ENCODE data around the gene TRIM6. TPM values are rescaled to one million over a fixed set of nuclear protein-coding genes. Genes with fewer than 3 reads are reported as not detected.

TRIM6 gene
- total and polyA plus RNA-seq, 7 donors = 0.26 to 0.78 (median 0.40) TPM; not detected in 1

- H3K36me3 ChIP-seq (ENCODE audit: insufficient read depth in 1 of 2, low read depth in 1 of 2) = no peaks in the 10 kb centered on the region
- DNase-seq = no peak
- no peak for ATAC-seq
- 87 to 91% (median 89%) methylated on average over 5 of the region's 5 CpGs for WGBS, 3 donors
- H3K27ac ChIP-seq = no peak overlapping the region
- intact Hi-C loops (cut with DNase I) = no loop called here
- no peaks in the 10 kb centered on the region for H3K9me3 ChIP-seq
- H3K4me3 ChIP-seq = no peak overlapping the region
- TF ChIP-seq CTCF (IDR thresholded peaks at IDR 0.05) = no peak
- no peaks in the 10 kb centered on the region for H3K4me1 ChIP-seq
- H3K27me3 ChIP-seq (ENCODE audit: insufficient read depth in 3 of 3, low read length in 2 of 3) = no peaks in the 10 kb centered on the region
Measured at GRCh38 chr11:5658318-5658717, 61.9 kb downstream of the TRIM6 start.

Other genes with a start within 250 kb of the TRIM6 start
- gene OR51B6, start 245.1 kb upstream of the TRIM6 start, total RNA-seq = not detected
- gene OR51B6, start 245.1 kb upstream of the TRIM6 start, polyA plus RNA-seq = not detected
- gene OR51M1, start 212.8 kb upstream of the TRIM6 start, total RNA-seq = not detected
- gene OR51M1, start 212.8 kb upstream of the TRIM6 start, polyA plus RNA-seq = not detected
- gene OR51Q1, start 174.5 kb upstream of the TRIM6 start, total RNA-seq = not detected
- gene OR51Q1, start 174.5 kb upstream of the TRIM6 start, polyA plus RNA-seq = not detected
- not detected for gene OR51I1, start 155.1 kb upstream of the TRIM6 start, total RNA-seq
- gene OR51I1, start 155.1 kb upstream of the TRIM6 start, polyA plus RNA-seq = not detected
- not detected for gene OR51I2, start 147.3 kb upstream of the TRIM6 start, total RNA-seq
- not detected for gene OR51I2, start 147.3 kb upstream of the TRIM6 start, polyA plus RNA-seq
- gene OR52D1, start 108.0 kb upstream of the TRIM6 start, total RNA-seq = not detected
- not detected for gene OR52D1, start 108.0 kb upstream of the TRIM6 start, polyA plus RNA-seq
- not detected for gene UBQLN3, start 86.7 kb upstream of the TRIM6 start, total RNA-seq
- not detected for gene UBQLN3, start 86.7 kb upstream of the TRIM6 start, polyA plus RNA-seq
- gene UBQLNL, start 79.9 kb upstream of the TRIM6 start, total RNA-seq = not detected
- under 1 TPM in 2 of 3 donors, not detected in 1; 0.01 to 0.04 TPM for gene UBQLNL, start 79.9 kb upstream of the TRIM6 start, polyA plus RNA-seq
- gene OR52H1, start 48.1 kb upstream of the TRIM6 start, total RNA-seq = not detected
- gene OR52H1, start 48.1 kb upstream of the TRIM6 start, polyA plus RNA-seq = not detected
- not detected for gene OR52B6, start 15.8 kb upstream of the TRIM6 start, total RNA-seq
- not detected for gene OR52B6, start 15.8 kb upstream of the TRIM6 start, polyA plus RNA-seq
- gene TRIM34, start 28.4 kb downstream of the TRIM6 start, total RNA-seq = 1 to 10 TPM in 1 of 4 donors, under 1 TPM in 3; 0.48 to 1.3 (median 0.89) TPM
- under 1 TPM; 0.55 to 0.79 (median 0.67) TPM for gene TRIM34, start 28.4 kb downstream of the TRIM6 start, polyA plus RNA-seq
- 1 to 10 TPM; 1.1 to 6.3 (median 3.0) TPM for gene TRIM5, start 88.4 kb downstream of the TRIM6 start, total RNA-seq
- gene TRIM5, start 88.4 kb downstream of the TRIM6 start, polyA plus RNA-seq = 1 to 10 TPM in 2 of 3 donors, under 1 TPM in 1; 0.98 to 2.6 (median 1.6) TPM
- 10 to 100 TPM in 1 of 4 donors, 1 to 10 TPM in 3; 6.2 to 12.4 (median 7.9) TPM for gene TRIM22, start 93.2 kb downstream of the TRIM6 start, total RNA-seq
- gene TRIM22, start 93.2 kb downstream of the TRIM6 start, polyA plus RNA-seq = 1 to 10 TPM; 5.1 to 5.6 (median 5.5) TPM
- not detected for gene OR56B1, start 139.8 kb downstream of the TRIM6 start, total RNA-seq
- gene OR56B1, start 139.8 kb downstream of the TRIM6 start, polyA plus RNA-seq = not detected
- not detected for gene OR52N4, start 157.6 kb downstream of the TRIM6 start, total RNA-seq
- not detected for gene OR52N4, start 157.6 kb downstream of the TRIM6 start, polyA plus RNA-seq
- gene OR52N5, start 186.7 kb downstream of the TRIM6 start, total RNA-seq = not detected
- gene OR52N5, start 186.7 kb downstream of the TRIM6 start, polyA plus RNA-seq = not detected
- gene OR52N1, start 194.6 kb downstream of the TRIM6 start, total RNA-seq = not detected
- not detected for gene OR52N1, start 194.6 kb downstream of the TRIM6 start, polyA plus RNA-seq
- not detected for gene OR52N2, start 212.3 kb downstream of the TRIM6 start, total RNA-seq
- not detected for gene OR52N2, start 212.3 kb downstream of the TRIM6 start, polyA plus RNA-seq
- not detected for gene OR52E6, start 245.3 kb downstream of the TRIM6 start, total RNA-seq
- not detected for gene OR52E6, start 245.3 kb downstream of the TRIM6 start, polyA plus RNA-seq

Measured in psoas muscle (tissue), 8 donors.